ENCODE data around the gene PCDHGA12.

DNA sequence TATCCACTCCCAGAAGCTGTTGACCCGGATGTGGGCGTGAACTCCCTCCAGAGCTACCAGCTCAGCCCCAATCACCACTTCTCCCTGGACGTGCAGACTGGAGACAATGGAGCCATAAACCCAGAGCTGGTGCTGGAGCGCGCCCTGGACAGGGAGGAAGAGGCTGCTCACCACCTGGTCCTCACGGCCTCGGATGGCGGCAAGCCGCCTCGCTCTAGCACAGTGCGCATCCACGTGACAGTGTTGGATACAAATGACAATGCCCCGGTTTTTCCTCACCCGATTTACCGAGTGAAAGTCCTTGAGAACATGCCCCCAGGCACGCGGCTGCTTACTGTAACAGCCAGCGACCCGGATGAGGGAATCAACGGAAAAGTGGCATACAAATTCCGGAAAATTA, 37.0 kb upstream of the PCDHGA12 start:
- TF ChIP-seq, protein P1, sequence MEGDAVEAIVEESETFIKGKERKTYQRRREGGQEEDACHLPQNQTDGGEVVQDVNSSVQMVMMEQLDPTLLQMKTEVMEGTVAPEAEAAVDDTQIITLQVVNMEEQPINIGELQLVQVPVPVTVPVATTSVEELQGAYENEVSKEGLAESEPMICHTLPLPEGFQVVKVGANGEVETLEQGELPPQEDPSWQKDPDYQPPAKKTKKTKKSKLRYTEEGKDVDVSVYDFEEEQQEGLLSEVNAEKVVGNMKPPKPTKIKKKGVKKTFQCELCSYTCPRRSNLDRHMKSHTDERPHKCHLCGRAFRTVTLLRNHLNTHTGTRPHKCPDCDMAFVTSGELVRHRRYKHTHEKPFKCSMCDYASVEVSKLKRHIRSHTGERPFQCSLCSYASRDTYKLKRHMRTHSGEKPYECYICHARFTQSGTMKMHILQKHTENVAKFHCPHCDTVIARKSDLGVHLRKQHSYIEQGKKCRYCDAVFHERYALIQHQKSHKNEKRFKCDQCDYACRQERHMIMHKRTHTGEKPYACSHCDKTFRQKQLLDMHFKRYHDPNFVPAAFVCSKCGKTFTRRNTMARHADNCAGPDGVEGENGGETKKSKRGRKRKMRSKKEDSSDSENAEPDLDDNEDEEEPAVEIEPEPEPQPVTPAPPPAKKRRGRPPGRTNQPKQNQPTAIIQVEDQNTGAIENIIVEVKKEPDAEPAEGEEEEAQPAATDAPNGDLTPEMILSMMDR (IDR thresholded peaks at IDR 0.05): no peak
- TF ChIP-seq POLR2A (IDR thresholded peaks at IDR 0.05): no peak

Measured in lower leg skin (tissue), 3 donors.